ENCODE measurements around the gene LURAP1L.

LURAP1L gene

GRCh38 chr9:12735665-12736064, 39.2 kb upstream of the LURAP1L start:
- no peak for ATAC-seq (ENCODE audit: low read depth)
- DNase-seq (ENCODE audit: low spot score) = no peak
- Histone ChIP-seq H3K36me3 (ENCODE audit: low read depth) (no peaks in the 10 kb centered on the region), H3K4me1 (ENCODE audit: insufficient read depth, poor library complexity, severe bottlenecking) (no peaks in the 10 kb centered on the region), H3K27me3 (ENCODE audit: insufficient read depth, poor library complexity, severe bottlenecking) (no peaks in the 10 kb centered on the region), H3K4me3 (ENCODE audit: severe bottlenecking) (no peak overlapping the region), H3K9me3 (ENCODE audit: severe bottlenecking) (no peaks in the 10 kb centered on the region), H3K27ac (ENCODE audit: poor library complexity, severe bottlenecking) (no peak overlapping the region)
- TF ChIP-seq CTCF (IDR thresholded peaks at IDR 0.05; ENCODE audit: poor library complexity, severe bottlenecking) = no peak

GRCh38 chr9:12737871-12738270, 36.9 kb upstream of the LURAP1L start:
- Histone ChIP-seq H3K27ac (ENCODE audit: poor library complexity, severe bottlenecking) (no peak overlapping the region), H3K9me3 (ENCODE audit: severe bottlenecking) (no peaks in the 10 kb centered on the region), H3K36me3 (ENCODE audit: low read depth) (no peaks in the 10 kb centered on the region), H3K4me1 (ENCODE audit: insufficient read depth, poor library complexity, severe bottlenecking) (no peaks in the 10 kb centered on the region), H3K27me3 (ENCODE audit: insufficient read depth, poor library complexity, severe bottlenecking) (no peaks in the 10 kb centered on the region), H3K4me3 (ENCODE audit: severe bottlenecking) (no peak overlapping the region)
- DNase-seq (ENCODE audit: low spot score) (no peak), ATAC-seq (ENCODE audit: low read depth) (no peak)
- no peak for TF ChIP-seq CTCF (IDR thresholded peaks at IDR 0.05; ENCODE audit: poor library complexity, severe bottlenecking)

GRCh38 chr9:12739014-12739652, 35.7 kb upstream of the LURAP1L start:
- no peak for DNase-seq (ENCODE audit: low spot score)
- Histone ChIP-seq H3K4me1 (ENCODE audit: insufficient read depth, poor library complexity, severe bottlenecking) (no peaks in the 10 kb centered on the region), H3K27ac (ENCODE audit: poor library complexity, severe bottlenecking) (no peak overlapping the region), H3K9me3 (ENCODE audit: severe bottlenecking) (no peaks in the 10 kb centered on the region), H3K36me3 (ENCODE audit: low read depth) (no peaks in the 10 kb centered on the region), H3K4me3 (ENCODE audit: severe bottlenecking) (no peak overlapping the region), H3K27me3 (ENCODE audit: insufficient read depth, poor library complexity, severe bottlenecking) (no peaks in the 10 kb centered on the region)
- no peak for ATAC-seq (ENCODE audit: low read depth)
- TF ChIP-seq CTCF (IDR thresholded peaks at IDR 0.05; ENCODE audit: poor library complexity, severe bottlenecking) = no peak

- Histone ChIP-seq H3K27ac (ENCODE audit: poor library complexity, severe bottlenecking) (no peak overlapping the region), H3K4me3 (ENCODE audit: severe bottlenecking) (no peak overlapping the region), H3K4me1 (ENCODE audit: insufficient read depth, poor library complexity, severe bottlenecking) (no peaks in the 10 kb centered on the region), H3K36me3 (ENCODE audit: low read depth) (no peaks in the 10 kb centered on the region), H3K27me3 (ENCODE audit: insufficient read depth, poor library complexity, severe bottlenecking) (no peaks in the 10 kb centered on the region), H3K9me3 (ENCODE audit: severe bottlenecking) (no peaks in the 10 kb centered on the region)
- ATAC-seq (ENCODE audit: low read depth) (no peak), DNase-seq (ENCODE audit: low spot score) (no peak)
- no peak for TF ChIP-seq CTCF (IDR thresholded peaks at IDR 0.05; ENCODE audit: poor library complexity, severe bottlenecking)
These were observed 34.0 kb upstream of the LURAP1L start for GRCh38 chr9:12740845-12741244.

- peak; percentile 76 for ATAC-seq (ENCODE audit: low read depth)
- H3K4me3 ChIP-seq (ENCODE audit: severe bottlenecking) = no peak overlapping the region
- no peaks in the 10 kb centered on the region for H3K9me3 ChIP-seq (ENCODE audit: severe bottlenecking)
- no peak overlapping the region for H3K27ac ChIP-seq (ENCODE audit: poor library complexity, severe bottlenecking)
- H3K4me1 ChIP-seq (ENCODE audit: insufficient read depth, poor library complexity, severe bottlenecking) = peaks cover 10% of the 10 kb centered on the region
- no peaks in the 10 kb centered on the region for H3K36me3 ChIP-seq (ENCODE audit: low read depth)
- no peak for TF ChIP-seq CTCF (IDR thresholded peaks at IDR 0.05; ENCODE audit: poor library complexity, severe bottlenecking)
- no peak for DNase-seq (ENCODE audit: low spot score)
- no peaks in the 10 kb centered on the region for H3K27me3 ChIP-seq (ENCODE audit: insufficient read depth, poor library complexity, severe bottlenecking)
These were observed 26.8 kb upstream of the LURAP1L start for GRCh38 chr9:12748016-12748415.

Data from RWPE2 (cell line).